GM23248 (cell line): Measurements from ENCODE around the gene EPS8.

Experiments used
- EZH2 ChIP-seq: fragments of 200-600 bp; sonication (generic); IDR thresholded peaks from 2 replicates; pipeline ENCODE4 v1.6.1; 2018; ENCODE audit warnings: antibody characterized with exemption, mild to moderate bottlenecking; ENCODE audit not compliant: insufficient read depth, poor library complexity, severe bottlenecking
- EZH2phosphoT487 ChIP-seq: fragments of 200-600 bp; sonication (generic); IDR thresholded peaks from 2 replicates; pipeline ENCODE4 v1.6.1; 2018; ENCODE audit warnings: antibody characterized with exemption, moderate library complexity, mild to moderate bottlenecking, low read depth; ENCODE audit not compliant: insufficient read depth

DNA sequence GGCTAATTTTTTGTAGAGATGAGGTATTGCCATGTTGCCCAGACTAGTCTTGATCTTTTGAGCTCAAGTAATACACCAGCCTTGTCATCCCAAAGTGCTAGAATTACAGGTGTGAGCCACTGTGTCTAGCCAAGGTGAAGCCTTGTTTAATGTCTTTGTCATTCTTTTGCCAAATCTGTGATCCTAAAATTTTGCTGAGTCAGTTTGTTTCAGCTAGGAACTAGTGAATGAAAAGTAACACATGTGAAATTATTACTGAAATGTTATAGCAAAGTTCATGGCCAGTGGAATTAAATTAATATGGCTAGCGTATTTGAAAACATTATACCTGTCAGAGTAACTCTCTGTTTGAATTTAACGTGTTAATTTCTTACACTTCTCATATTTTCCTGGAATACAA, 26.5 kb upstream of the EPS8 start:
- no peak for TF ChIP-seq EZH2phosphoT487
- TF ChIP-seq EZH2: no peak
